HG02642 (cell line): ENCODE measurements around the gene SSR3.

Source experiments
- ATAC-seq: cut with Tn5 transposase; IDR thresholded peaks from one replicate; pipeline ENCODE4 v1.9.1; 2021; ENCODE audit warnings: mild to moderate bottlenecking; ENCODE audit not compliant: unreplicated experiment, poor library complexity

SSR3 gene

DNA sequence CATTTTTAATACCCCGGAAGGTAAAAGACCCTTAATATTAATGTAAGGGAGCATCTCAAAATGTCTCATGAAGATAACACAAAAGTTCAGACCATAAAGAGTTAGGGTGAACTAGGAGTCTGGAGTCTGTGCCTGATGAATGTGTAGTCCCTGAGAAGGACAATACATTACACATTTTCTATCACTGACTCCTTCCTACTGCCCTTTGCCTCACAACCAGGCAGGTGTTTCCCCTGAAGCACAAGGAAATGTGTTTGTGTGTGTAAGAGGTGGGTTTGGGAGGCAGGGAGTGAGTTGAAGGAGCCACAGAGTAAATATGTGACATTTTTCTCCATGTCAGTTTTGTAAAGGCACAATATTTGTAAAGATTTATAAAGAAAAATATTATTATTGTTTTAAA is 59.1 kb downstream of the SSR3 start:
- no peak for ATAC-seq

DNA sequence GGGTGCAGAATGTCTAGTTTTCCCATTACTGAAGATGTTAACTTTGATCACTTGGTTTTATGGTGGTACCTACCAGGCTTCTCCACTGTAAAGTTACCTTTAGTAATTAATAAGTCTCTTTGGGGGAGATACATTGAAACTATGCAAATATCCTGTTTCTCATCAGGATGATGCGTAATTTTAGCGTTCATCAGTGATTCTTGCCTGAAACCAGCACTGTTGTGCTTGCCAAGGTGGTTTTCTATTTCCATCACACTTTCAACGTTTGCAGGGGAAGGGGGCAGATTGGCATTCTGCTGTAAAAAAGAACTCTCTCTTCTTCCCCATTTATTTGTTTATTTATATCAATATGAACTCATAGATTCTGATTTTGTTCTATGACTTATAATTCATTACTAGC is 61.0 kb downstream of the SSR3 start:
- ATAC-seq: no peak

DNA sequence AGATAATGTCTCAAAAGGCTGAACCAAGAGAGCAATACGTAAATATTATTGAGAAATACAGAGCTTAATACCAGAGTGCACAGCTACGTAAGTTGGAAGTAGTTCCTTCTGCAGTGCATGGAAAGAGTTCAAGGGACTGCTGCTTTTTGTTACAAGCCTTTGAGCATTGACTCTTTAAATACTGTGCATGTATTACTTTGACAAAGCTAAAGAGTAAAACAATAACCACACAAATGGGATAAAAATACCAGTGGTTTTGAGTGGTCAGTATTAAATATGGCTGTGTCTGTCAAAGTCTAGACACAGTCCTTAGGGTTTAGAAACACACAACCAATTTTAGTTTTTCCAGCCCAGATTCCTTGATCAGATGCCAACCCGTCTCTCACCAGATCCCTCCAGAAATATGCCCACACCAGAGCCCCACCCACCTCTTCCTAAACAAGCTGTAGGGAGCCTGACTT is 62.1 kb downstream of the SSR3 start:
- ATAC-seq: no peak

DNA sequence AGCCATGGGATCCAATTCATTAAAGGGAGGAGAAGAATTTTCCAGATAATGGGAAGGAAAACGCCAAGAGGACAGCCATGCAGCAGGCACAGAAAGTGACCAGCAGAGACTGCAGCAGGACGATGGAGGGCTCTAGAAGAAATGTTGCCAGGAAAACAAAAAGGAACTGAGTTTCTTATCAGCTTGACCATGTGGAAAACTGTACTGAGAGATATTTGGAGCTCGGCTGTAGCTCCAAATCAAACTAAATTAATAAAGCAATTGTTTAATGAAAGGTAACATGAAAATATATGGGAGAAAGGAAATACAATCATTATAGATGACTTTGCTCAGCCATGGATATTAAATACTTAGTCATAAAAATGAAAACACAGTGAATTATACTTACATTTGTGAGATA is 63.7 kb downstream of the SSR3 start:
- no peak for ATAC-seq
